Panc1 (cell line): Measurements from ENCODE around the gene LRGUK. TPM values are rescaled to one million over a fixed set of nuclear protein-coding genes. Genes with fewer than 3 reads are reported as not detected.

ENCODE experiments used
- ATAC-seq: fragments of 200-7000 bp; cut with Tn5 transposase; 2 replicates; pipeline ENCODE4 v1.9.1; 2020; ENCODE audit warnings: mild to moderate bottlenecking, moderate library complexity
- BruUV-seq: library from RNA; stranded (reverse); fragments of 400-500 nt; replicated peaks from 2 replicates; lab custom pipeline; 2021; lab: Mats Ljungman, UMichigan
- CTCF ChIA-PET: fragments of 300-600 bp; sonication (Branson Sonifier 250); formaldehyde crosslinking; loops from one replicate; lab custom pipeline; 2022; ENCODE audit warnings: antibody characterized with exemption; lab: Charles Lee
- POLR2A ChIA-PET: fragments of 300-600 bp; sonication (Branson Sonifier 250); formaldehyde crosslinking; loops from one replicate; lab custom pipeline; 2022; ENCODE audit warnings: antibody characterized with exemption; lab: Charles Lee
- DNase-seq: peaks from one replicate; pipeline ENCODE4 v3.0.0-alpha.2; 2010; ENCODE audit warnings: low read depth, low spot score
- H3K27ac ChIP-seq: 2 replicates; pipeline ENCODE4 v1.5.1; 2011; ENCODE audit warnings: mild to moderate bottlenecking, low read length, inconsistent platforms
- H3K27me3 ChIP-seq: fragments of 200-500 bp; sonication (Bioruptor generic); 2 replicates; pipeline ENCODE4 v1.6.0; 2014; ENCODE audit warnings: low read length, inconsistent platforms; ENCODE audit not compliant: control insufficient read depth, insufficient read depth
- H3K36me3 ChIP-seq: fragments of 200-500 bp; sonication (Bioruptor generic); 2 replicates; pipeline ENCODE4 v1.5.1; 2014; ENCODE audit warnings: inconsistent platforms, mild to moderate bottlenecking, low read length, moderate library complexity; ENCODE audit not compliant: control insufficient read depth, insufficient read depth
- H3K4me1 ChIP-seq: 2 replicates; pipeline ENCODE4 v1.5.1; 2011; ENCODE audit warnings: inconsistent platforms, mild to moderate bottlenecking, low read length, moderate library complexity; ENCODE audit not compliant: control insufficient read depth, insufficient read depth
- H3K4me3 ChIP-seq, 2 experiments: 2 replicates each; pipeline ENCODE4 v1.5.1; 2011 to 2012; ENCODE audit warnings: low read depth in 2 of 2, low read length in 2 of 2, mild to moderate bottlenecking in 2 of 2, inconsistent platforms in 1 of 2, moderate library complexity in 1 of 2
- H3K9me3 ChIP-seq: fragments of 200-500 bp; sonication (Bioruptor generic); 2 replicates; pipeline ENCODE4 v1.5.1; 2014; ENCODE audit warnings: low read depth, mild to moderate bottlenecking, inconsistent platforms, low read length, moderate library complexity; ENCODE audit not compliant: control insufficient read depth, insufficient read depth
- CTCF ChIP-seq: fragments of 450-650 bp; IDR thresholded peaks from 2 replicates; pipeline ENCODE4 v1.5.1; 2017; ENCODE audit warnings: mild to moderate bottlenecking
- POLR2AphosphoS5 ChIP-seq: IDR thresholded peaks from 2 replicates; pipeline ENCODE4 v1.6.1; 2012; ENCODE audit warnings: mild to moderate bottlenecking, low read depth, low read length, moderate library complexity
- REST ChIP-seq, 2 experiments: IDR thresholded peaks; 2 replicates each; pipeline ENCODE4 v1.6.1; 2011 to 2012; ENCODE audit warnings: low read depth in 2 of 2, control low read depth in 1 of 2, low read length in 1 of 2, mild to moderate bottlenecking in 1 of 2, moderate library complexity in 1 of 2; ENCODE audit not compliant: insufficient read depth in 1 of 2
- SIN3A ChIP-seq: IDR thresholded peaks from 2 replicates; pipeline ENCODE4 v1.6.1; 2012; ENCODE audit warnings: low read depth, mild to moderate bottlenecking, low read length, moderate library complexity, borderline replicate concordance; ENCODE audit not compliant: insufficient read depth
- TCF7L2 ChIP-seq: IDR thresholded peaks from 2 replicates; pipeline ENCODE4 v1.6.1; 2011; ENCODE audit warnings: mild to moderate bottlenecking, low read depth, low read length, inconsistent platforms
- in situ Hi-C: cut with HindIII; loops from 2 replicates; pipeline ENCODE4 v1.10.0; 2016; ENCODE audit warnings: low sequenced_read_pairs, low pct_unique_long_range_greater_than_20kb
- intact Hi-C: fragments of 100-400 bp; cut with micrococcal nuclease; formaldehyde crosslinking; loops from one replicate; pipeline ENCODE4 v1.10.0; 2022; ENCODE audit not compliant: unreplicated experiment
- total RNA-seq: library from RNA; stranded (reverse); gene quantifications from one replicate; pipeline ENCODE4 v1.2.1, GENCODE V29; 2021; ENCODE audit not compliant: unreplicated experiment

LRGUK gene
- total RNA-seq, 1 experiment from 2014 or later, result 0.23 TPM

- H3K27me3 ChIP-seq, result no peaks in the 10 kb centered on the region
- DNase-seq, result no peak
- intact Hi-C loops (no loop called here), in situ Hi-C loops (no loop called here)
- no TSS peak for BruUV-seq
- ATAC-seq, result no peak
- no peaks in the 10 kb centered on the region for H3K36me3 ChIP-seq
- no peak overlapping the region for H3K27ac ChIP-seq
- H3K4me3 ChIP-seq, result no peak overlapping the region
- ChIA-PET CTCF (no interaction called here), POLR2A (no interaction called here)
- H3K9me3 ChIP-seq, result no peaks in the 10 kb centered on the region
- no peaks in the 10 kb centered on the region for H3K4me1 ChIP-seq
- TF ChIP-seq REST (IDR thresholded peaks at IDR 0.05; ENCODE audit: insufficient read depth in 1 of 2, low read depth in 2 of 2, low read length in 1 of 2) (no peak), TCF7L2 (no peak), SIN3A (no peak), CTCF (no peak), POLR2AphosphoS5 (no peak)
Measured at GRCh38 chr7:134189559-134189958, 62.4 kb downstream of the LRGUK start.

DNA sequence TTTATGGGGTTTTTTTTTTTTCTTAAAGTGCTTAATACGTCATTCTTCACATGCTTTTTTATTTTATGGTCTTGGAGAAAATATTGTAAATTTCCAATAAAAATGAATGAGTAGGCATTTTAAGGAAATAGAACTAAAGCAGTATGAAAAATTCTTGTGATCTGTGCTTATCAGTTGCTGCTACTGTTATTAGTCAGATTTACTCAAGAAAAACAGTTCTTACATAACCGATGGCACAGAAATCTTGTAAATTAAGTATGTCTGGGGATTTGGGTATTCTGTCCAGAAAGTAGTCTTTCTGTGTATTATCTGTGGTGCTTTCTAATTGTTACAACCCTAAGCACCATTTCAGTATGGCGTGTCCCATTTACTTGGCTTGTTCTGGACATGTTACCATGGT is 64.7 kb downstream of the LRGUK start:
- no TSS peak for BruUV-seq
- H3K4me3 ChIP-seq, result no peak overlapping the region
- CTCF ChIA-PET, result no interaction called here
- DNase-seq (no peak), ATAC-seq (no peak)
- no peaks in the 10 kb centered on the region for H3K9me3 ChIP-seq
- in situ Hi-C loops, result no loop called here
- no peaks in the 10 kb centered on the region for H3K4me1 ChIP-seq
- TF ChIP-seq REST (IDR thresholded peaks at IDR 0.05; ENCODE audit: insufficient read depth in 1 of 2, low read depth in 2 of 2, low read length in 1 of 2) (no peak), POLR2AphosphoS5 (no peak), CTCF (no peak), SIN3A (no peak), TCF7L2 (no peak)
- H3K36me3 ChIP-seq, result no peaks in the 10 kb centered on the region
- H3K27ac ChIP-seq, result no peak overlapping the region
- POLR2A ChIA-PET, result no interaction called here
- H3K27me3 ChIP-seq, result no peaks in the 10 kb centered on the region
- intact Hi-C loops, result no loop called here
